ENCODE results near the gene RALBP1.
A peak's percentile ranks its signal among the peaks of the same experiment; 100 is the strongest.

Gene RALBP1

DNA sequence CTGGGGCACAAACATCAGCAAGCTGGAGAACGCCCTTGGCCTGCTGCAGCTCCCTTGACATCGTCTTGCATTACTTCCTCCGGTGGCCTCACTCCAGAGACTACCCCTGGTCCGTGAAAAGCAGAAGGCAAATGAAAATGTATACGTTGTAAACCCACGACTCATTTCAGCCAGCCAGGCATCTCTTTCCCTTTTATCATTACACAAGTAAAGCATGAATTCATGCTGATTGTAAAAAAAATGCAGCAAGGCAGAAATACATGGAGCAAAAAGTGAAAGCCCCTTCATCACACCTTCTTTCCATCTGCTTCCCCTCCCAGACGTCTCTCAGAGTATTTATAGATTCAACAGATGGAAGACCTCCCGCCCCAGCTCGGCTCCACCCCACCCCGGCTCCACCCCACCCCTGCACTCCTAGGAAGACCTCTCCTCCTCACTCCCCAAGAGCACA, 41.6 kb upstream of the RALBP1 start:
- TF ChIP-seq, protein P1, sequence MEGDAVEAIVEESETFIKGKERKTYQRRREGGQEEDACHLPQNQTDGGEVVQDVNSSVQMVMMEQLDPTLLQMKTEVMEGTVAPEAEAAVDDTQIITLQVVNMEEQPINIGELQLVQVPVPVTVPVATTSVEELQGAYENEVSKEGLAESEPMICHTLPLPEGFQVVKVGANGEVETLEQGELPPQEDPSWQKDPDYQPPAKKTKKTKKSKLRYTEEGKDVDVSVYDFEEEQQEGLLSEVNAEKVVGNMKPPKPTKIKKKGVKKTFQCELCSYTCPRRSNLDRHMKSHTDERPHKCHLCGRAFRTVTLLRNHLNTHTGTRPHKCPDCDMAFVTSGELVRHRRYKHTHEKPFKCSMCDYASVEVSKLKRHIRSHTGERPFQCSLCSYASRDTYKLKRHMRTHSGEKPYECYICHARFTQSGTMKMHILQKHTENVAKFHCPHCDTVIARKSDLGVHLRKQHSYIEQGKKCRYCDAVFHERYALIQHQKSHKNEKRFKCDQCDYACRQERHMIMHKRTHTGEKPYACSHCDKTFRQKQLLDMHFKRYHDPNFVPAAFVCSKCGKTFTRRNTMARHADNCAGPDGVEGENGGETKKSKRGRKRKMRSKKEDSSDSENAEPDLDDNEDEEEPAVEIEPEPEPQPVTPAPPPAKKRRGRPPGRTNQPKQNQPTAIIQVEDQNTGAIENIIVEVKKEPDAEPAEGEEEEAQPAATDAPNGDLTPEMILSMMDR (IDR thresholded peaks at IDR 0.05; ENCODE audit: low read depth, low read length, missing control alignments) = no peak
- DNase-seq (ENCODE audit: extremely low read depth, low read depth) = no peak
- H3K4me3 ChIP-seq (replicated peaks; ENCODE audit: low read depth, low read length) = no peak overlapping the region

DNA sequence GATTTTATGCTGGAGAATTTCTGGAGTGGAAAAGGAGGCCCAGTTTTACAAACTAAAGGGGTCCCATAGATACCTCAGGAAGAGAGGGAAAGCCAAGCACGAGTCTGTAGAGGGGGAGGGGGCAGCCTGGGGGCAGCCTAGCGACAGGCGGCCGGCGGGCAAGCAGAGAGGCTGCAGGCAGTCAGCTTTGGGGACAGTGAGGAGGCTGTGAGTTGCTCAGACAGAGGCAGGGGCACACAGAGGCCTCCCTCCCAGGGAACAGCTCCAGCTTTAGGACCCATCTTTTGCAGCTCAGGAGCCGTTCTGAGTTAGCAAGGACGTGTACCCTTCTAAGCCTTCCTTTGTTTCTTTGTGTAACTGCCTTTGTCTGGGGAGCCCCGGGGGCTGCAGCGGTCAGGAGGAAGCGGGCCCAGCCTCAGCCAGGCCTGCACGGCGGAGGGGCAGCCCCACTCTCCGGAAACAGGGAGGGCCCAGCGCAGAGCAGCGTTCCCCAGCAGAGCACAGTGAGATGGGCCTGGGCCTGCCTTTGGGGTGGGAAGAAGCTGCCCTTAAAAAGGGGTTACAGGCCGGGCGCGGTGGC, 41.1 kb upstream of the RALBP1 start:
- DNase-seq (ENCODE audit: extremely low read depth, low read depth) = no peak
- H3K4me3 ChIP-seq (replicated peaks; ENCODE audit: low read depth, low read length) = no peak overlapping the region
- TF ChIP-seq, protein P1 (IDR thresholded peaks at IDR 0.05; ENCODE audit: low read depth, low read length, missing control alignments) = no peak

DNA sequence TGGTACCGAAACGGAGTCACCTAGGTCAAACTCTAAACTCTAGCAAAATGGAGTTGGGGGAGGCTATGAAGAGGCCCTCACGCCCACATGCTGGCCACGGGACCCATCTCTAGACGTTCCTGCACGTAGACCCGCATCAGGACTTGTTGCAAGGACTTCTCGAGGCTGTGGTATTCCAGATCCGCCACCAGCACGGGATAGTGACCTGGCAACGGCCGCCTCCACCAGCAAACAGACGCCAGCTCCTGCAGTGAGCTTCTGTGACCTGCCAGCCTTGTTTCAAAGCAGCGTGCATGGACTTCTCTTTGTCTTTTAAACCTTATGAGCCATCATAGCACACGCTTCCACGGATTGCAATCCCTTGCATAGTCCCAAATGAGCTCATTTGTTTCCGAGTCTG, 40.3 kb upstream of the RALBP1 start:
- TF ChIP-seq, protein P1 (IDR thresholded peaks at IDR 0.05; ENCODE audit: low read depth, low read length, missing control alignments) = no peak
- no peak for DNase-seq (ENCODE audit: extremely low read depth, low read depth)
- no peak overlapping the region for H3K4me3 ChIP-seq (replicated peaks; ENCODE audit: low read depth, low read length)

DNA sequence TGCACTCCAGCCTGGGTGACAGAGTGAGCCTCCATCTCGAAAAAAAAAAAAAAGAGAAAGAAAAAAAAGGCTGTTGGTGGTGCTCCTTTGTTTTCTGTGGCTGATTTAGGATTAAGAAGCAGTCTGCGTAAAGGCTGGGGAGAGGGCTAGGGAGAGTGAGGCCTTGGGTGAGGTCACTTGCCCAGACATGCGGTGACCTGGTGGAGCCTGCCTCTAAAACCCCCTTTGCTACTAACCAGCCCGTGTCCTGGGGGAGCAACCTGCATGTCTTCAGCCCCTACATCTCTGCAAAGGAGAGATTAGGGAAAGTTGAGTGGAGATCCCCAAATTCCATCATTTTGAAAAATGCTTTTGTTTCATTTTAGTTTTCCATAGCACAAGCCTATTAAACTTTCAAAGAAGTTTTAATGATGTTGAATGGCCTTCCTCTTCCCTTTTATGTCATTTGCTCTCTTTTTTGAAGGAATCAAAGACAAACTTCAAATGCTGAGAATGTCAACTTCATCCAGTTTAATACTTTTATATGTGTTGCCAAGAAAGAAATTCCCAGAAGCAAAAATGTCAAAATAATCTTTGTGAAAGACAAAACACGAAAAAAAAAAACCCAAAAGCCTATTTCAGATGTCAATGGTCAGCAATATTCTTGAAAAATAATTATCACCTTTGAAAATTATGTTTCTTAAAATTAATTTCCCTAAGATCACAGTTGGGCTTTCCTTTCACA, 38.9 kb upstream of the RALBP1 start:
- no peak for DNase-seq (ENCODE audit: extremely low read depth, low read depth)
- no peak overlapping the region for H3K4me3 ChIP-seq (replicated peaks; ENCODE audit: low read depth, low read length)
- TF ChIP-seq, protein P1 (IDR thresholded peaks at IDR 0.05; ENCODE audit: low read depth, low read length, missing control alignments) = no peak

DNA sequence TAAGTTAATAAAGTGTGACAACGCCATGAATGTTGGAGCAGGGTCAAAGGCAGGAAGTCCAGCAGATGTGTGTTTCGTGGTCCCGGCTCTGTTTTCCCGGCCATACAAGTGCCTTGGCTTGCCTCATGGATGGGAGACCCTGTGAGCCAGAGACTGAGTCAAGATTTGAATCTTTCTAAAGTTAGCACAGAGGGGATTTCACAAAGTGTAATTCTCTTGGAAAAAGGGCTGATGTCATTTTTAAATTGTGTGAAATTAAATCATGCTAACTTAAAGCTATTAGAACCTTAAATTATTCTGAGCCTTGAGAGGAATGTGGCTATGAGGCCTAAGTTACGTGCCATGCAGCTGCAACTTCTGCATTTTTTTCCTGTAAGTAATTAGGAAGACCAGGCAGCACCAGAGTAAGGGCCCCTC, 38.3 kb upstream of the RALBP1 start:
- H3K4me3 ChIP-seq (replicated peaks; ENCODE audit: low read depth, low read length) = no peak overlapping the region
- DNase-seq (ENCODE audit: extremely low read depth, low read depth) = peak; percentile 38
- TF ChIP-seq, protein P1 (IDR thresholded peaks at IDR 0.05; ENCODE audit: low read depth, low read length, missing control alignments) = no peak

DNA sequence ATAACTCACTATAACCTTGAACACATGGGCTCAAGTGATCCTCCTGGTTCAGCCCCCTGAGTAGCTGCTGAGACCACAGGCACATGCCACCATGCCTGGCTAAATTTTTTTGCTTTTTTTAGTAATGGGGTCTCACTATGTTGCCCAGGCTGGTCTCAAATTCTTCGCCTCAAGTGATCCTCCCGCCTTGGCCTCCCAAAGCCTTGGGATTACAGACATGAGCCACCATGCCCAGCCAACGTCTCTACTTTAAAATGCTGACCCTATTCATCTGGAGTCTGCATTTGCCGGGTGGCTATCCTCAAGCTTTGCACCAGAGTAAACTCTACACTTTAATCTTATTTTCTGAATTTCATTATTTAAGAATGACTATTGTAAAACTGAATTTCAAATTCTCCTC, 37.6 kb upstream of the RALBP1 start:
- TF ChIP-seq, protein P1 (IDR thresholded peaks at IDR 0.05; ENCODE audit: low read depth, low read length, missing control alignments) = no peak
- no peak for DNase-seq (ENCODE audit: extremely low read depth, low read depth)
- H3K4me3 ChIP-seq (replicated peaks; ENCODE audit: low read depth, low read length) = no peak overlapping the region

All from HFF-Myc (cell line).